Measurements from ENCODE around the gene ERC2.

The ERC2 gene

GRCh38 chr3:55631766-55632331, 836.4 kb downstream of the ERC2 start:
- no peak for FAIRE-seq

GRCh38 chr3:55630921-55631299, 837.4 kb downstream of the ERC2 start:
- no peak for FAIRE-seq

GRCh38 chr3:55630280-55630920, 837.9 kb downstream of the ERC2 start:
- FAIRE-seq: no peak

GRCh38 chr3:55629432-55629831, 838.8 kb downstream of the ERC2 start:
- FAIRE-seq: no peak

- FAIRE-seq: no peak
These were observed 842.0 kb downstream of the ERC2 start for GRCh38 chr3:55626279-55626665.

- no peak for FAIRE-seq
These were observed 844.0 kb downstream of the ERC2 start for GRCh38 chr3:55624238-55624637.

- no peak for FAIRE-seq
These were observed 844.5 kb downstream of the ERC2 start for GRCh38 chr3:55623786-55624185.

- FAIRE-seq: no peak
These were observed 845.5 kb downstream of the ERC2 start for GRCh38 chr3:55622733-55623132.

- FAIRE-seq: no peak
These were observed 846.2 kb downstream of the ERC2 start for GRCh38 chr3:55622116-55622515.

- no peak for FAIRE-seq
These were observed 846.6 kb downstream of the ERC2 start for GRCh38 chr3:55621648-55622047.

- FAIRE-seq: no peak
These were observed 847.2 kb downstream of the ERC2 start for GRCh38 chr3:55621026-55621422.

GRCh38 chr3:55620351-55621025, 847.8 kb downstream of the ERC2 start:
- no peak for FAIRE-seq

GRCh38 chr3:55619046-55619808, 849.0 kb downstream of the ERC2 start:
- FAIRE-seq: no peak

GRCh38 chr3:55617385-55617784, 850.9 kb downstream of the ERC2 start:
- FAIRE-seq: no peak

- FAIRE-seq: no peak
These were observed 851.5 kb downstream of the ERC2 start for GRCh38 chr3:55616803-55617202.

- no peak for FAIRE-seq
These were observed 852.5 kb downstream of the ERC2 start for GRCh38 chr3:55615694-55616295.

- no peak for FAIRE-seq
These were observed 853.1 kb downstream of the ERC2 start for GRCh38 chr3:55615039-55615693.

GRCh38 chr3:55611121-55611520, 857.1 kb downstream of the ERC2 start:
- no peak for FAIRE-seq

- no peak for FAIRE-seq
These were observed 858.9 kb downstream of the ERC2 start for GRCh38 chr3:55609230-55609827.

- no peak for FAIRE-seq
These were observed 859.8 kb downstream of the ERC2 start for GRCh38 chr3:55608301-55608937.

- FAIRE-seq: no peak
These were observed 860.4 kb downstream of the ERC2 start for GRCh38 chr3:55607844-55608243.

GRCh38 chr3:55607175-55607574, 861.1 kb downstream of the ERC2 start:
- FAIRE-seq: no peak

All from endometrium (tissue), 2 donors.